ENCODE measurements around the gene RNF150. TPM values are rescaled to one million over a fixed set of nuclear protein-coding genes. Genes with fewer than 3 reads are reported as not detected.
"Not testable (repeated sequence)": the region's sequence is repeated elsewhere in the genome, so short reads cannot be mapped to it uniquely, and the experiment has no call there.

Gene RNF150
- total RNA-seq, 1 donor from 2014 or later: 3.3 TPM

DNA sequence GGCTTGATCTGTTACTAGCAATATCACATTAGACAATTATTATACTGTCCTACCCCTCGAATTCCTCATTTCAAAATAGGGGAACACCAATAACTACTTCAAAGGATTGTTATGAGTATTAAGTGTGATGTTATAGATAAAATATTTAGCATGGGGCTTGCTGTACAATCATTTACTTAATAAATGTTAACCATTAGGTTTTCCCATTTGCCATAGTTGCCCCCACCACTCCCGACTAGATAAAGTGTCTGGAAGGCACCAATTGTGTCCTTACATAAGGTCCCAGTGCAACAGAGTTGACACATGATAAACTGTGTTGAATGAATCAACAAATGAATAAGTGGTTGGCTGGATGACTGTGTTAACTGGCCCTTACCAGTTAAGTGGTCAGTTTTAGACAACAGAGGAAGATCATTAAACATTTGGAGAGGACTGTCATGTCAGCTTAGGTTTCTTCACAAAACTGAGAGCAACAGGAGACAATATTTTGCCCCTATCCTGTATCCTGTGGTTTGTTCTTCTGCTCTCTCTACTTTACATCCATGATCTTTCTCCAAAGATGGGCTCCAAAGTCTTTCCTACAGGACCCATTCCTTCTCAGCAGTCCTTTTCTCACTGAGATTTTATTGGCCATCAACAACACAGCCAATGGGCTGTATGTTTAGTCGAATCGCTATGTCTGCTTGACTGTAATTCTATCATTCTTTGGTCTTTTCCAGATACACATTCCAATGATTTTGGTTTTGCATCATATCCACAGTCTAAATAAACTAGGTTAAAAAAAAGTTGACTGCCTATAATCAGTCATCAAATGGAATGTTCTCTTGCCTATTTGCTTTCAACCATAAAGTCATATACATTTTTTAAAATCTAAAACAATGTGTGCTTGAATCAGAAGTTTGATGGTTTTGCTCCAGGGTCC, 74.4 kb downstream of the RNF150 start:
- H3K36me3 ChIP-seq: no peaks in the 10 kb centered on the region
- TF ChIP-seq CTCF (IDR thresholded peaks at IDR 0.05): no peak
- H3K9me3 ChIP-seq: no peaks in the 10 kb centered on the region
- H3K27me3 ChIP-seq (ENCODE audit: low read depth): no peaks in the 10 kb centered on the region
- H3K4me3 ChIP-seq: no peak overlapping the region
- no peak for DNase-seq
- intact Hi-C loops (cut with DNase I): no loop called here
- H3K4me1 ChIP-seq: no peaks in the 10 kb centered on the region
- ATAC-seq: no peak
- no peak overlapping the region for H3K27ac ChIP-seq

DNA sequence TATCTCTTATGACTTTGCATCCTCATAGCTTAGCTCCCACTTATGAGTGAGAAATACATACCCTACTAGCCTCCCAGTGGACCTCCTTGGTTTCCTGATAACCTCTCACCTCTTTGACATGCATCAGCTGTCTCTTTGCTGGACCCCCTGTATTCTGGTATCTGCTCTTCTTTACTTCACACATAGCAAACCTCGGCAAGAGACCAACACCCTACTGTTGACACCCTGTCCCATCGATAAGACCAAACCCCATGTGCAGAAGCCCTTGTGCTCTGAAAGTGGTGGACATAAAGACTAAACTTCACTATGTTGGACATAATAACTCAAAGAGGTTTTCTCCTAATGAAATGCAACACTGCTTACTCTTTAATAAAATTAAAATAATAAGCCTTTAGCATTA, 75.7 kb downstream of the RNF150 start:
- DNase-seq: no peak
- no peak overlapping the region for H3K4me3 ChIP-seq
- intact Hi-C loops (cut with DNase I): no loop called here
- TF ChIP-seq CTCF (IDR thresholded peaks at IDR 0.05): no peak
- H3K4me1 ChIP-seq: no peaks in the 10 kb centered on the region
- no peak for ATAC-seq
- H3K27me3 ChIP-seq (ENCODE audit: low read depth): no peaks in the 10 kb centered on the region
- no peaks in the 10 kb centered on the region for H3K9me3 ChIP-seq
- no peak overlapping the region for H3K27ac ChIP-seq
- no peaks in the 10 kb centered on the region for H3K36me3 ChIP-seq

DNA sequence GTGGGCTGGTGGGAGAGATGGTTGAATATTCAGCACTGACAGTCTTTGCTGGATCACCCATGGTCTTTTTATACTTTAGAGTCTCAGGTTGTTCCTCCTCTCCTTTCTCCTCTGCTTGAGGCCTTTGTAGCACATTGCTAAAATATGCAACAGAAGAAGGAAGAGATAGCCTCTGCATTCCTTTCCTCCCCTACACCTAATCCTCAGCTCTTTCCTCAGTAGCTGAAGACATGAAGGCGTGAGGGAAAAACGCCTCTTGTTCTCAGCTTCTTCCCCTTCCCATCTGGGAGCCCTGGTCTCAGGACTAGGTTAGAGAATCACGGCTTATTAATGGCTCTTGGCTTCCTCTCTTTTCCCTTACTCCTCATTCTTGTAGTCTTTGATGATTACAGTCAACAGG, 76.8 kb downstream of the RNF150 start:
- H3K4me3 ChIP-seq: no peak overlapping the region
- ATAC-seq: no peak
- no peaks in the 10 kb centered on the region for H3K36me3 ChIP-seq
- no peak for DNase-seq
- no peak overlapping the region for H3K27ac ChIP-seq
- no peaks in the 10 kb centered on the region for H3K4me1 ChIP-seq
- H3K9me3 ChIP-seq: no peaks in the 10 kb centered on the region
- intact Hi-C loops (cut with DNase I): no loop called here
- TF ChIP-seq CTCF (IDR thresholded peaks at IDR 0.05): no peak
- no peaks in the 10 kb centered on the region for H3K27me3 ChIP-seq (ENCODE audit: low read depth)

DNA sequence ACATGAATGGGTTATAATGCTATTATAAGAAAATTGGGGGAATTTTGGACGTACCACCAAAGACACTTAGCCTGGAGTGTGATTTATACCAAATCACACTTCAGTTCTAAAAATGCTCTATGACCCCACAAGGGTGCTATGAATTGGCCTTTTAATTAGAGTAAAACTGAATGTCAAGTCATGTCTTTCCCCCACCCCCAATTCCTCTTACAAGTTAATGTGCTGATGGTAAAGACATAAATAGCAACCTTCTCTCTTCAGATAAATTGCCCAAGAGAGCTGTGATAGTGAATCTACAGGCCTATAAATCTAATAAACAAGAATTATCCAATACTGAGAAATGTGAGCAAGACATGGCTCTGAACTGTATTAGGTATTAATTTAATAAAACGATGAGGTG, 78.8 kb downstream of the RNF150 start:
- TF ChIP-seq CTCF (IDR thresholded peaks at IDR 0.05): no peak
- no peaks in the 10 kb centered on the region for H3K4me1 ChIP-seq
- ATAC-seq: no peak
- no peak overlapping the region for H3K4me3 ChIP-seq
- no peak overlapping the region for H3K27ac ChIP-seq
- DNase-seq: no peak
- intact Hi-C loops (cut with DNase I): no loop called here
- peaks cover 6% of the 10 kb centered on the region for H3K9me3 ChIP-seq
- no peaks in the 10 kb centered on the region for H3K27me3 ChIP-seq (ENCODE audit: low read depth)
- no peaks in the 10 kb centered on the region for H3K36me3 ChIP-seq

DNA sequence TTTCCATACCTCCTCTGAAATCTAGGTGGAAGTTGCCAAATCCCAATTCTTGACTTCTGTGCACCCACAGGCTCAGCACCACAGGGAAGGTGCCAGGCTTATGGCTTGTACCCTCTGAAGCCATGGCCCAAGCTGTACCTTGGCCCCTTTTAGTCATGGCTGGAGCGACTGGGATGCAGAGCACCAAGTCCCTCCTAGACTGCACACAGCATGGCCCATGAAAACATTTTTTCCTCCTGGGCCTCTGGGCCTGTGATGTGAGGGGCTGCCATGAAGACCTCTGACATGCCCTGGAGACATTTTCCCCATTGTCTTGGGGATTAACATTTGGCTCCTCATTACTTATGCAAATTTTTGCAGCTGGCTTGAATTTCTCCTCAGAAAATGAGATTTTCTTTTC, 82.3 kb downstream of the RNF150 start:
- H3K4me3 ChIP-seq; H3K27ac ChIP-seq; DNase-seq; H3K9me3 ChIP-seq; H3K4me1 ChIP-seq; H3K36me3 ChIP-seq; intact Hi-C loops (cut with DNase I); ATAC-seq; H3K27me3 ChIP-seq (ENCODE audit: low read depth): not testable (repeated sequence)

DNA sequence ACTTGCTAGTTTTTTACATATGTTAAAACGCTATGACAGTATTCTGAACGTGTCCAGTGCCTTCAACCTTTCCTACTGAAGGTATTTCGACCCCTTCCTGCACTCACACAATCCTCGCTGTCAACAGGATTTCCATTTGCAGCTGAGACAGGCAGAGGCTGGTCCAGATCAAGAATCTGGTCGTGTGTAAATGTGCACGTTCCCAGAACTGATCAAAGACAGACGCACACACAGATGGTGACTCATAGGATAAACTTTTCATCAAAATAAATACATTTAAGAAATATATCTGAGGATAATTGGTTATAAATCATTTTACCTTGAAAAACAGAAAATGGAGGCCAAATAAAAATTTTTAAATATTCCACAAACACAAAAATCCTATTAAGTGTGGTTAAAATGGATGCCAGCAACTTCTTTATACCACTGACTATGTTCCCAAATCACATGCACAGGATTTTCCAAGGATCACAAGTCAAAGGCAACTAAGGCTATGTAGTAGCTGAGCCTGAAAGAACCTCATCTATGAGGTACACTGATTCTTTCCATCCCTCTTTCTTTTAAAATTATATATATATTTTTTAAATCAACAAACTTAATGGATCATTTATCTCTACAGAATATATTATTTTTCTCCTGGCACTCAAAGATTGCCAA, 85.9 kb downstream of the RNF150 start:
- no peaks in the 10 kb centered on the region for H3K27me3 ChIP-seq (ENCODE audit: low read depth)
- intact Hi-C loops (cut with DNase I): no loop called here
- no peaks in the 10 kb centered on the region for H3K4me1 ChIP-seq
- peaks cover 6% of the 10 kb centered on the region for H3K9me3 ChIP-seq
- no peak overlapping the region for H3K4me3 ChIP-seq
- TF ChIP-seq CTCF (IDR thresholded peaks at IDR 0.05): no peak
- ATAC-seq: no peak
- no peak for DNase-seq
- H3K36me3 ChIP-seq: no peaks in the 10 kb centered on the region
- no peak overlapping the region for H3K27ac ChIP-seq

All from lower lobe of right lung (tissue), 2 donors.